CD4-positive, CD25-positive, alpha-beta regulatory T cell (primary cell): ENCODE results near the gene BCL2A1. TPM values are rescaled to one million over a fixed set of nuclear protein-coding genes. Genes with fewer than 3 reads are reported as not detected.
"Not testable (repeated sequence)": the region's sequence is repeated elsewhere in the genome, so short reads cannot be mapped to it uniquely, and the experiment has no call there.

Source experiments
- ATAC-seq, 2 donors: fragments of 150-1000 bp; cut with Tn5 transposase; one replicate each; pipeline ENCODE4 v1.10.0; 2021; ENCODE audit warnings: low read depth in 2 of 2, moderate number of reproducible peaks in 2 of 2, moderate library complexity in 1 of 2
- DNase-seq, 3 donors: peaks; one replicate each; pipeline versions ENCODE4 v3.0.0 to v3.0.0-alpha.2; 2012 to 2022; ENCODE audit warnings: mixed read lengths in 1 of 3
- H3K27ac ChIP-seq: one replicate; pipeline ENCODE4 v1.7.0; 2013; ENCODE audit warnings: mild to moderate bottlenecking, low read length; ENCODE audit not compliant: insufficient read depth, poor library complexity, severe bottlenecking
- H3K27me3 ChIP-seq: one replicate; pipeline ENCODE4 v1.7.0; 2013; ENCODE audit warnings: low read length; ENCODE audit not compliant: control insufficient read depth, insufficient read depth
- H3K36me3 ChIP-seq: one replicate; pipeline ENCODE4 v1.7.0; 2013; ENCODE audit warnings: mild to moderate bottlenecking, low read length, moderate library complexity; ENCODE audit not compliant: control insufficient read depth, insufficient read depth
- H3K4me1 ChIP-seq: 2 replicates; pipeline ENCODE4 v1.7.0; 2013; ENCODE audit warnings: mild to moderate bottlenecking, low read length; ENCODE audit not compliant: insufficient read depth, control insufficient read depth, poor library complexity, severe bottlenecking
- H3K4me3 ChIP-seq: one replicate; pipeline ENCODE4 v1.7.0; 2013; ENCODE audit warnings: low read depth, mild to moderate bottlenecking, low read length, moderate library complexity
- H3K9me3 ChIP-seq, 2 experiments: 1 replicate in 1 of 2; 2 replicates in 1 of 2; pipeline ENCODE4 v1.7.0; 2013; ENCODE audit warnings: low read length in 2 of 2, mild to moderate bottlenecking in 1 of 2, moderate library complexity in 1 of 2; ENCODE audit not compliant: control insufficient read depth in 2 of 2
- H3K27ac Mint-ChIP-seq, 3 donors: one replicate each; pipeline ENCODE4 v1.8.0; 2020 to 2022; ENCODE audit warnings: mild to moderate bottlenecking in 3 of 3, mixed read lengths in 3 of 3, moderate library complexity in 2 of 3
- H3K27me3 Mint-ChIP-seq: one replicate; pipeline ENCODE4 v1.8.0; 2022; ENCODE audit warnings: mild to moderate bottlenecking, mixed read lengths
- H3K36me3 Mint-ChIP-seq: one replicate; pipeline ENCODE4 v1.8.0; 2020; ENCODE audit warnings: mixed read lengths
- H3K4me1 Mint-ChIP-seq, 4 donors: one replicate each; pipeline ENCODE4 v1.8.0; 2020 to 2022; ENCODE audit warnings: mixed read lengths in 4 of 4, mild to moderate bottlenecking in 1 of 4
- H3K4me3 Mint-ChIP-seq, 4 donors: one replicate each; pipeline ENCODE4 v1.8.0; 2020 to 2022; ENCODE audit warnings: mild to moderate bottlenecking in 4 of 4, mixed read lengths in 4 of 4, moderate library complexity in 3 of 4
- H3K9me3 Mint-ChIP-seq, 7 donors: one replicate each; pipeline ENCODE4 v1.8.0; 2020 to 2022; ENCODE audit warnings: mixed read lengths in 7 of 7, mild to moderate bottlenecking in 3 of 7, moderate library complexity in 2 of 7
- polyA plus RNA-seq, 4 donors: library from polyadenylated mRNA; unstranded; fragments of 300-500 nt; fragmentation: Illumina TruSeq; gene quantifications; one replicate each; pipeline ENCODE4 v1.2.3, GENCODE V29; 2021
- total RNA-seq: library from RNA; stranded (reverse); gene quantifications from one replicate; pipeline ENCODE4 v1.2.3, GENCODE V29; 2022

Gene BCL2A1
- total and polyA plus RNA-seq, 5 donors from 2014 or later, result 12.3 to 25.4 (median 14.9) TPM

GRCh38 chr15:79943820-79944219 is 27.2 kb downstream of the BCL2A1 start:
- no peak overlapping the region for H3K4me3 Mint-ChIP-seq
- Histone ChIP-seq H3K9me3 (no peaks in the 10 kb centered on the region), H3K27me3 (peaks cover 7% of the 10 kb centered on the region), H3K4me1 (no peaks in the 10 kb centered on the region), H3K4me3 (no peak overlapping the region), H3K27ac (no peak overlapping the region), H3K36me3 (no peaks in the 10 kb centered on the region)
- no peak for DNase-seq
- H3K27ac Mint-ChIP-seq, result no peak overlapping the region
- H3K4me1 Mint-ChIP-seq, result peaks cover 0 to 4% (median 2%) of the 10 kb centered on the region in 4 donors
- no peak for ATAC-seq
- H3K9me3 Mint-ChIP-seq, result peaks cover 0 to 2% (median 0%) of the 10 kb centered on the region in 7 donors
- H3K27me3 Mint-ChIP-seq, result peaks cover 8% of the 10 kb centered on the region
- H3K36me3 Mint-ChIP-seq, result no peaks in the 10 kb centered on the region

GRCh38 chr15:79942741-79943481 is 28.1 kb downstream of the BCL2A1 start:
- no peak overlapping the region for H3K27ac ChIP-seq
- no peaks in the 10 kb centered on the region for H3K36me3 ChIP-seq
- H3K9me3 Mint-ChIP-seq, result peaks cover 0 to 2% (median 0%) of the 10 kb centered on the region in 7 donors
- no peaks in the 10 kb centered on the region for H3K9me3 ChIP-seq
- H3K36me3 Mint-ChIP-seq, result no peaks in the 10 kb centered on the region
- DNase-seq, result no peak
- H3K4me3 Mint-ChIP-seq, result no peak overlapping the region
- no peak overlapping the region for H3K4me3 ChIP-seq
- peaks cover 8% of the 10 kb centered on the region for H3K27me3 Mint-ChIP-seq
- no peak overlapping the region for H3K27ac Mint-ChIP-seq
- H3K4me1 ChIP-seq, result no peaks in the 10 kb centered on the region
- ATAC-seq, result no peak
- H3K4me1 Mint-ChIP-seq, result peaks cover 0 to 4% (median 0%) of the 10 kb centered on the region in 4 donors
- H3K27me3 ChIP-seq, result peaks cover 10% of the 10 kb centered on the region

- Histone ChIP-seq H3K27ac (no peak overlapping the region), H3K4me3 (no peak overlapping the region), H3K4me1 (no peaks in the 10 kb centered on the region), H3K27me3 (peaks cover 10% of the 10 kb centered on the region), H3K36me3 (no peaks in the 10 kb centered on the region), H3K9me3 (no peaks in the 10 kb centered on the region)
- no peak for DNase-seq
- no peaks in the 10 kb centered on the region for H3K36me3 Mint-ChIP-seq
- no peak overlapping the region for H3K27ac Mint-ChIP-seq
- no peaks in the 10 kb centered on the region for H3K27me3 Mint-ChIP-seq
- no peaks in the 10 kb centered on the region for H3K4me1 Mint-ChIP-seq
- H3K4me3 Mint-ChIP-seq, result no peak overlapping the region
- no peak for ATAC-seq
- peaks cover 0 to 2% (median 0%) of the 10 kb centered on the region in 7 donors for H3K9me3 Mint-ChIP-seq
Measured at GRCh38 chr15:79939399-79939798, 31.6 kb downstream of the BCL2A1 start.

- Mint-ChIP-seq H3K27me3 (peaks cover 12% of the 10 kb centered on the region), H3K9me3 (peaks cover 0 to 2% (median 0%) of the 10 kb centered on the region in 7 donors), H3K36me3 (no peaks in the 10 kb centered on the region), H3K27ac (no peak overlapping the region), H3K4me1 (no peaks in the 10 kb centered on the region), H3K4me3 (no peak overlapping the region)
- Histone ChIP-seq H3K36me3 (no peaks in the 10 kb centered on the region), H3K27me3 (peaks cover 10% of the 10 kb centered on the region), H3K9me3 (no peaks in the 10 kb centered on the region), H3K4me1 (no peaks in the 10 kb centered on the region), H3K4me3 (no peak overlapping the region), H3K27ac (no peak overlapping the region)
- ATAC-seq (no peak), DNase-seq (no peak)
Measured at GRCh38 chr15:79938143-79938542, 32.9 kb downstream of the BCL2A1 start.

GRCh38 chr15:79935556-79936201 is 35.3 kb downstream of the BCL2A1 start:
- not testable (repeated sequence) for ATAC-seq, H3K9me3 Mint-ChIP-seq, H3K4me1 ChIP-seq, H3K4me3 Mint-ChIP-seq, H3K9me3 ChIP-seq, H3K36me3 ChIP-seq, H3K36me3 Mint-ChIP-seq, H3K27ac Mint-ChIP-seq, DNase-seq, H3K4me3 ChIP-seq, H3K27me3 ChIP-seq, H3K4me1 Mint-ChIP-seq, H3K27ac ChIP-seq
- peaks cover 21% of the 10 kb centered on the region for H3K27me3 Mint-ChIP-seq

- H3K4me3 ChIP-seq, result no peak overlapping the region
- Mint-ChIP-seq H3K9me3 (peaks cover 0 to 7% (median 0%) of the 10 kb centered on the region in 7 donors), H3K4me3 (no peak overlapping the region), H3K4me1 (no peaks in the 10 kb centered on the region), H3K36me3 (no peaks in the 10 kb centered on the region), H3K27me3 (peaks cover 26% of the 10 kb centered on the region), H3K27ac (no peak overlapping the region)
- H3K9me3 ChIP-seq, result no peaks in the 10 kb centered on the region
- H3K27me3 ChIP-seq, result peaks cover under 1% of the 10 kb centered on the region
- no peak overlapping the region for H3K27ac ChIP-seq
- no peaks in the 10 kb centered on the region for H3K36me3 ChIP-seq
- DNase-seq (no peak), ATAC-seq (no peak)
- H3K4me1 ChIP-seq, result no peaks in the 10 kb centered on the region
Measured at GRCh38 chr15:79933231-79933630, 37.8 kb downstream of the BCL2A1 start.

- Mint-ChIP-seq H3K4me3 (no peak overlapping the region), H3K27ac (no peak overlapping the region)
- no peak for ATAC-seq
Measured at GRCh38 chr15:79932447-79932846, 38.5 kb downstream of the BCL2A1 start.

More at GRCh38 chr15:79932447-79932846, 38.5 kb downstream of the BCL2A1 start:
- Histone ChIP-seq H3K36me3 (no peaks in the 10 kb centered on the region), H3K9me3 (no peaks in the 10 kb centered on the region), H3K27ac (no peak overlapping the region), H3K27me3 (no peaks in the 10 kb centered on the region), H3K4me3 (no peak overlapping the region), H3K4me1 (no peaks in the 10 kb centered on the region)
- Mint-ChIP-seq H3K9me3 (peaks cover 0 to 7% (median 0%) of the 10 kb centered on the region in 7 donors), H3K4me1 (no peaks in the 10 kb centered on the region), H3K36me3 (no peaks in the 10 kb centered on the region), H3K27me3 (peaks cover 26% of the 10 kb centered on the region)
- no peak for DNase-seq
